ENCODE measurements around the gene QKI. TPM values are rescaled to one million over a fixed set of nuclear protein-coding genes. Genes with fewer than 3 reads are reported as not detected.

Gene QKI
- total and polyA plus RNA-seq, 10 of the 15 experiments (the other 5 are each of a cell fraction or from before 2014, with no cell fraction given): 4.7 to 72.5 (median 38.9) TPM

DNA sequence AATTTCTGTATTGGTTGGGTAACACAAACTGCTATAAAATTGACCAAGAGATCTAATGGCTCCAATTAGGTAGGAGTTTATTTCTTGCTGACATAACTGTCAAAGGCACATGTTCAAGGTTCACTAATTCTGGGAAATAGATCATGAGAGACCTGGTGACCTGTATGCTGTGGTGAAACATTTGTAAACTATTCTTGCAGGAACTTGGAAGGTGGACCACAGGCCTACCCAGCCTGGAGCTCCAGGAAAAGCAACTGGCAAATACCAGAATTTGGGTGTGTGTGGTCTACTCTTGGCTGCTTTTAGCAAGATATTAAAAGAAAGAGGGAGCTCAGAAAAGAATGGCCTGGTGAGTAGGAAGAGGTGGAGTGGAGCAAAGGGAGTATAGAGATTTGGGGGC, 184.6 kb downstream of the QKI start:
- POLR2A ChIA-PET: no interaction called here
- intact Hi-C loops (cut with micrococcal nuclease; ENCODE audit: unreplicated experiment) (no loop called here), in situ Hi-C loops (cut with MboI) (no loop called here)

More for the DNA sequence above, 184.6 kb downstream of the QKI start:
- no peaks in the 10 kb centered on the region for H4K20me1 ChIP-seq (ENCODE audit: control insufficient read depth, insufficient read depth)
- no peak for DNase-seq (ENCODE audit: low read depth, low spot score)
- no peak overlapping the region for H3K9ac ChIP-seq (ENCODE audit: control insufficient read depth, insufficient read depth, low read length)
- H3K4me2 ChIP-seq (ENCODE audit: control insufficient read depth, insufficient read depth): no peak overlapping the region
- FAIRE-seq: no peak
- no peaks in the 10 kb centered on the region for H3K79me2 ChIP-seq (ENCODE audit: control insufficient read depth, insufficient read depth, low read length)
- H3K36me3 ChIP-seq (ENCODE audit: control insufficient read depth in 2 of 2, insufficient read depth in 2 of 2, low read length in 1 of 2): no peaks in the 10 kb centered on the region
- no TSS peak for BruUV-seq (replicated peaks)
- no peaks in the 10 kb centered on the region for H3K9me3 ChIP-seq (replicated peaks; ENCODE audit: control insufficient read depth, insufficient read depth, low read length)
- no peak for TF ChIP-seq HSF1 (IDR thresholded peaks at IDR 0.05; ENCODE audit: low read depth, low read length)
- TF ChIP-seq RELA (IDR thresholded peaks at IDR 0.05; ENCODE audit: borderline replicate concordance, partially characterized antibody): no peak
- TF ChIP-seq, protein P1, sequence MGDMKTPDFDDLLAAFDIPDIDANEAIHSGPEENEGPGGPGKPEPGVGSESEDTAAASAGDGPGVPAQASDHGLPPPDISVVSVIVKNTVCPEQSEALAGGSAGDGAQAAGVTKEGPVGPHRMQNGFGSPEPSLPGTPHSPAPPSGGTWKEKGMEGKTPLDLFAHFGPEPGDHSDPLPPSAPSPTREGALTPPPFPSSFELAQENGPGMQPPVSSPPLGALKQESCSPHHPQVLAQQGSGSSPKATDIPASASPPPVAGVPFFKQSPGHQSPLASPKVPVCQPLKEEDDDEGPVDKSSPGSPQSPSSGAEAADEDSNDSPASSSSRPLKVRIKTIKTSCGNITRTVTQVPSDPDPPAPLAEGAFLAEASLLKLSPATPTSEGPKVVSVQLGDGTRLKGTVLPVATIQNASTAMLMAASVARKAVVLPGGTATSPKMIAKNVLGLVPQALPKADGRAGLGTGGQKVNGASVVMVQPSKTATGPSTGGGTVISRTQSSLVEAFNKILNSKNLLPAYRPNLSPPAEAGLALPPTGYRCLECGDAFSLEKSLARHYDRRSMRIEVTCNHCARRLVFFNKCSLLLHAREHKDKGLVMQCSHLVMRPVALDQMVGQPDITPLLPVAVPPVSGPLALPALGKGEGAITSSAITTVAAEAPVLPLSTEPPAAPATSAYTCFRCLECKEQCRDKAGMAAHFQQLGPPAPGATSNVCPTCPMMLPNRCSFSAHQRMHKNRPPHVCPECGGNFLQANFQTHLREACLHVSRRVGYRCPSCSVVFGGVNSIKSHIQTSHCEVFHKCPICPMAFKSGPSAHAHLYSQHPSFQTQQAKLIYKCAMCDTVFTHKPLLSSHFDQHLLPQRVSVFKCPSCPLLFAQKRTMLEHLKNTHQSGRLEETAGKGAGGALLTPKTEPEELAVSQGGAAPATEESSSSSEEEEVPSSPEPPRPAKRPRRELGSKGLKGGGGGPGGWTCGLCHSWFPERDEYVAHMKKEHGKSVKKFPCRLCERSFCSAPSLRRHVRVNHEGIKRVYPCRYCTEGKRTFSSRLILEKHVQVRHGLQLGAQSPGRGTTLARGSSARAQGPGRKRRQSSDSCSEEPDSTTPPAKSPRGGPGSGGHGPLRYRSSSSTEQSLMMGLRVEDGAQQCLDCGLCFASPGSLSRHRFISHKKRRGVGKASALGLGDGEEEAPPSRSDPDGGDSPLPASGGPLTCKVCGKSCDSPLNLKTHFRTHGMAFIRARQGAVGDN (IDR thresholded peaks at IDR 0.05): no peak
- TF ChIP-seq NFYA (IDR thresholded peaks at IDR 0.05; ENCODE audit: borderline replicate concordance, low read depth, low read length): no peak
- TF ChIP-seq CTCF (IDR thresholded peaks at IDR 0.05 in 2 of 3, conservative IDR thresholded peaks at IDR 0.05 in 1 of 3; ENCODE audit: control insufficient read depth in 2 of 3, extremely low read depth in 1 of 3, insufficient read depth in 1 of 3, low read depth in 3 of 3, low read length in 3 of 3): no peak
- no peak for TF ChIP-seq SMC3 (IDR thresholded peaks at IDR 0.05; ENCODE audit: borderline replicate concordance, low read length)
- TF ChIP-seq EP300 (IDR thresholded peaks at IDR 0.05; ENCODE audit: borderline replicate concordance in 1 of 2, control insufficient read depth in 1 of 2, low read depth in 2 of 2, low read length in 2 of 2): no peak
- TF ChIP-seq, protein P2, sequence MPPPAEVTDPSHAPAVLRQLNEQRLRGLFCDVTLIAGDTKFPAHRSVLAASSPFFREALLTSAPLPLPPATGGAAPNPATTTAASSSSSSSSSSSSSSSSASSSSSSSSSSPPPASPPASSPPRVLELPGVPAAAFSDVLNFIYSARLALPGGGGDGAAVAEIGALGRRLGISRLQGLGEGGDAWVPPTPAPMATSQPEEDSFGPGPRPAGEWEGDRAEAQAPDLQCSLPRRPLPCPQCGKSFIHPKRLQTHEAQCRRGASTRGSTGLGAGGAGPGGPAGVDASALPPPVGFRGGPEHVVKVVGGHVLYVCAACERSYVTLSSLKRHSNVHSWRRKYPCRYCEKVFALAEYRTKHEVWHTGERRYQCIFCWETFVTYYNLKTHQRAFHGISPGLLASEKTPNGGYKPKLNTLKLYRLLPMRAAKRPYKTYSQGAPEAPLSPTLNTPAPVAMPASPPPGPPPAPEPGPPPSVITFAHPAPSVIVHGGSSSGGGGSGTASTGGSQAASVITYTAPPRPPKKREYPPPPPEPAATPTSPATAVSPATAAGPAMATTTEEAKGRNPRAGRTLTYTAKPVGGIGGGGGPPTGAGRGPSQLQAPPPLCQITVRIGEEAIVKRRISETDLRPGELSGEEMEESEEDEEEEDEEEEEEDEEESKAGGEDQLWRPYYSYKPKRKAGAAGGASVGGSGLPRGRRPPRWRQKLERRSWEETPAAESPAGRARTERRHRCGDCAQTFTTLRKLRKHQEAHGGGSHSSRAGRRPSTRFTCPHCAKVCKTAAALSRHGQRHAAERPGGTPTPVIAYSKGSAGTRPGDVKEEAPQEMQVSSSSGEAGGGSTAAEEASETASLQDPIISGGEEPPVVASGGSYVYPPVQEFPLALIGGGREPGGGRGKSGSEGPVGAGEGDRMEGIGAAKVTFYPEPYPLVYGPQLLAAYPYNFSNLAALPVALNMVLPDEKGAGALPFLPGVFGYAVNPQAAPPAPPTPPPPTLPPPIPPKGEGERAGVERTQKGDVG (CRISPR knock-in tag; IDR thresholded peaks at IDR 0.05): no peak
- TF ChIP-seq ZNF207 (IDR thresholded peaks at IDR 0.05; ENCODE audit: borderline replicate concordance): no peak
- ATAC-seq: no peak
- no peaks in the 10 kb centered on the region for H3K27me3 ChIP-seq (replicated peaks in 1 of 2; ENCODE audit: control insufficient read depth in 2 of 2, insufficient read depth in 2 of 2, low read length in 1 of 2)
- ChIA-PET RAD21 (ENCODE audit: unreplicated experiment) (no interaction called here), CTCF (no interaction called here), SMC1A (ENCODE audit: uncharacterized antibody, unreplicated experiment) (no interaction called here)
- no peak overlapping the region for H3K4me3 ChIP-seq
- no peak overlapping the region for H2AFZ ChIP-seq (ENCODE audit: control insufficient read depth, low read depth, low read length)
- H3K27ac ChIP-seq (ENCODE audit: control insufficient read depth, insufficient read depth): no peak overlapping the region
- no peaks in the 10 kb centered on the region for H3K4me1 ChIP-seq (ENCODE audit: control insufficient read depth, insufficient read depth, low read length)
